ENCODE results near the gene RHNO1.

Gene RHNO1

DNA sequence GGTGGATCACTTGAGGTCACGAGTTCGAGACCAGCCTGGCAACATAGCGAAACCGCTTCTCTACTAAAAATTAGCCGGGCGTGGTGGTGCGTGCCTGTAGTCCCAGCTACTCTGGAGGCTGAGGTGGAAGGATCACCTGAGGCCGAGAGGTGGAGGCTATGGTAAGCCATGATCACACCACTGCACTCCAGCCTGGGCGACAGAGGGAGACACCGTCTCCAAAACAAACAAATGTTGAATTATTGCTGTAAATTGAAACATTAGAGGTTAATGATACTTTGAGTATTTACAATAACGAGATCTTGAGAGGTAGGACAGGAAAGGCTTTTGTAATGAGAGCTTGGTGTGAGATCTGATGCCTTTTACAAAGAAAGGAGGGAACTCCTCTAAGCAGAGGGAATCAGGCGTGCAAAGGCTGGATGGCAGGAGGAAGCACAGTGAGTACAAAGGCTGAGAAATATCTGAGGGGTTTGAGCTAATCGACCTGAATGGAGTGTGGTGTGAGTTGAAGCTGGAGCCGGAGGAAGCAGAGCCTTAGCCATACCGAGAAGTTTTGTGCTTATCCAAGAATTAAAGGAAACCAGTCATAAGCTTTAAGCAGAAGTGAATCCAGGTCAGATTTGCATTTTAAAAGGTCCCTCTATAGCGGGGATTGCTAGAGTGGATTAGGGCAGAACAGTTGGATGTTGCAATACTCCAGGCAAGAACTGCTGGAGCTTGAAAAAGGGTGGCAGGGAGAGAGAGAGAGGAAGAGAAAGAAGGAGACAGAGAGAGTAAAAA, 1.1 kb downstream of the RHNO1 start:
- TF ChIP-seq CTCF (IDR thresholded peaks at IDR 0.05; ENCODE audit: control insufficient read depth, extremely low read depth, insufficient read depth) = 0 out of 2 replicates have a peak, but pooled peaks have one; percentile 8
- DNase-seq (ENCODE audit: low read depth) = no peak
- H3K4me3 ChIP-seq (ENCODE audit: low read depth, low read length) = peak overlapping the region; percentile 72

DNA sequence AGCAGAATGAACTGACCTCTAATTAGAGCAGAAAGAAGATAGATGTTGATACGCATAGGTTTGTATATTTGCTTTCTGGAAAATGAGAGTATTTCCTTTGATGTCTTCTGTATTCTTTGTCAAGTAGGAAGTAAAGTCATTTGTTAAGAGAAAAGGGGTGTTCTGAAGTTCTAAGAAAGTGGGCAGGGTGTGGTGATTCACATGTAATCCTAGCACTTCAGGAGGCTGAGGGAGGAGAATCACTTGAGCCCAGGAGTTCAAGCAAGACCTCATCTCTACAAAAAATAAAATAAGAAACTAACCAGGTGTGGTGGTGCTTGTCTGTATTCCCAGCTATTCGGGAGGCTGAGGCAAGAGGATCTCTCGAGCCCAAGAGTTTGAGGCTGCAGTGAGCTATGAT, 2.8 kb downstream of the RHNO1 start:
- no peak overlapping the region for H3K4me3 ChIP-seq (ENCODE audit: low read depth, low read length)
- DNase-seq (ENCODE audit: low read depth) = no peak
- no peak for TF ChIP-seq CTCF (IDR thresholded peaks at IDR 0.05; ENCODE audit: control insufficient read depth, extremely low read depth, insufficient read depth)

DNA sequence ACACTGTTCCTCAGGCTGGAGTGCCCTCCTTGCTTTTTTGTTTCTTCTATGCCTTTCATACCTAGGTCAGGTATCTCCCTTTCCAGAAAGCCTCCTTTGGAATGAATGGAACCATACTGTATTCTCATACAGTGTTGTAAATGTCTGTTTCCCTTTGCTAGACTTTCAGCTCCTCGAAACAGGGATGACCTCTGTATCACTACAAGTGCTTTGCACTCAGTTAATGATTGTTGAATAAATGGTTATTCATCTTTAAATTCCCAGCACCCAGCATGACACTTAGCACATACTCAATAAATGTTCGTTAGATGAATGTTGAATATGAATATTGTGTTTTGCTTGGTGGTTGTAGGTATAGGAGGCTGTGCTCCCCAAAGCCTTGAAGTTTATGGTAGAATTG, 7.8 kb downstream of the RHNO1 start:
- no peak for DNase-seq (ENCODE audit: low read depth)
- TF ChIP-seq CTCF (IDR thresholded peaks at IDR 0.05; ENCODE audit: control insufficient read depth, extremely low read depth, insufficient read depth) = no peak
- no peak overlapping the region for H3K4me3 ChIP-seq (ENCODE audit: low read depth, low read length)

DNA sequence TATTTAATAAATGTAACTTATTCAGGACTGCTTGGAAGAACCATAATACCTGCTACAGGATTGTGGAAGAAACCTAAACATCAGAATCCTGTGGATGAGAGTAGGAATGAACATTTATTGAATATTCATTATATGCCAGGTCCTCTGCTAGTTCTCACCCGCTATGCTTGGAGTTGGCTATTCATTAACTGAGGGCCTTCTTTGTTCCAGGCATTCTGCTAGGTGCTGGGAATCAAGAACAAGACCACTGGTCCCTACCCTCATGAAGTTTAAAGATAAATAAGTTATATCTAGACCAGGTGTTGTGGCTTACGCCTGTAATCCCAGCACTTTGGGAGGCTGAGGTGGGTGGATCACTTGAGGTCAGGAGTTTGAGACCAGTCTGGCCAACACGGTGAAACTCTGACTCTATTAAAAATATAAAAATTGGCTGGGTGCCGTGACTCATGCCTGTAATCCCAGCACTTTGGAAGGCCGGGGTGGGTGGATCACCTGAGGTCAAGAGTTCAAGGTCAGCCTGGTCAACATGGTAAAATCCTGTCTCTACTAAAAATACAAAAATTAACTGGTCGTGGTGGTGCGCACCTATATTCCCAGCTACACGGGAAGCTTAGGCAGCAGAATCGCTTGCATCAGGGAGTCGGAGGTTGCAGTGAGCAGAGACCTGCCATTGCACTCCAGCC, 9.9 kb downstream of the RHNO1 start:
- no peak for TF ChIP-seq CTCF (IDR thresholded peaks at IDR 0.05; ENCODE audit: control insufficient read depth, extremely low read depth, insufficient read depth)
- DNase-seq (ENCODE audit: low read depth) = no peak
- no peak overlapping the region for H3K4me3 ChIP-seq (ENCODE audit: low read depth, low read length)

- H3K4me3 ChIP-seq (ENCODE audit: low read depth, low read length) = peak overlapping the region; percentile 95
- no peak for DNase-seq (ENCODE audit: low read depth)
Measured at GRCh38 chr12:2890001-2890387, 13.0 kb downstream of the RHNO1 start.

More at GRCh38 chr12:2890001-2890387, 13.0 kb downstream of the RHNO1 start:
- no peak for TF ChIP-seq CTCF (IDR thresholded peaks at IDR 0.05; ENCODE audit: control insufficient read depth, extremely low read depth, insufficient read depth)
